Endodermal cell (in vitro differentiated cells): ENCODE data around the gene CCDC196. TPM values are rescaled to one million over a fixed set of nuclear protein-coding genes. Genes with fewer than 3 reads are reported as not detected.

Source experiments
- DNase-seq: peaks from one replicate; pipeline ENCODE4 v3.0.0-alpha.2; 2017
- H3K27ac ChIP-seq: 2 replicates; pipeline ENCODE4 v1.5.1; 2013; ENCODE audit warnings: mild to moderate bottlenecking, low read depth, low read length, moderate library complexity
- H3K27me3 ChIP-seq: 2 replicates; pipeline ENCODE4 v1.6.1; 2013; ENCODE audit warnings: mild to moderate bottlenecking, low read length, moderate library complexity; ENCODE audit not compliant: insufficient read depth, control insufficient read depth, poor library complexity, severe bottlenecking
- H3K36me3 ChIP-seq: 2 replicates; pipeline ENCODE4 v1.7.0; 2013; ENCODE audit warnings: mild to moderate bottlenecking, low read length, moderate library complexity; ENCODE audit not compliant: control insufficient read depth, insufficient read depth
- H3K4me1 ChIP-seq: one replicate; pipeline ENCODE4 v1.7.0; 2013; ENCODE audit warnings: low read length; ENCODE audit not compliant: control insufficient read depth, insufficient read depth
- H3K4me3 ChIP-seq: 2 replicates; pipeline ENCODE4 v1.5.1; 2013; ENCODE audit warnings: mild to moderate bottlenecking, low read length, moderate library complexity
- H3K9ac ChIP-seq: 2 replicates; pipeline ENCODE4 v1.6.1; 2013; ENCODE audit warnings: mild to moderate bottlenecking, low read length, moderate library complexity; ENCODE audit not compliant: poor library complexity, severe bottlenecking; ENCODE audit errors: extremely low read depth
- H3K9me3 ChIP-seq: 2 replicates; pipeline ENCODE4 v1.6.1; 2013; ENCODE audit warnings: mild to moderate bottlenecking, low read length, moderate library complexity; ENCODE audit not compliant: control insufficient read depth
- H3K27ac Mint-ChIP-seq: 2 replicates; pipeline ENCODE4 v1.8.0; 2020; ENCODE audit warnings: mixed read lengths
- H3K27me3 Mint-ChIP-seq: 2 replicates; pipeline ENCODE4 v1.8.0; 2021; ENCODE audit warnings: mild to moderate bottlenecking, mixed read lengths; ENCODE audit not compliant: insufficient read depth
- H3K36me3 Mint-ChIP-seq: 2 replicates; pipeline ENCODE4 v1.8.0; 2020; ENCODE audit warnings: low read depth, mixed read lengths
- H3K4me1 Mint-ChIP-seq: 2 replicates; pipeline ENCODE4 v1.8.0; 2020; ENCODE audit warnings: mixed read lengths
- H3K4me3 Mint-ChIP-seq: 2 replicates; pipeline ENCODE4 v1.8.0; 2020; ENCODE audit warnings: mild to moderate bottlenecking, moderate library complexity, mixed read lengths
- H3K9me3 Mint-ChIP-seq: 2 replicates; pipeline ENCODE4 v1.8.0; 2020; ENCODE audit warnings: mild to moderate bottlenecking, mixed read lengths
- CTCF ChIP-seq: fragments of 200-600 bp; sonication (generic); conservative IDR thresholded peaks from 2 replicates; pipeline ENCODE4 v1.5.0; 2021; ENCODE audit warnings: antibody characterized with exemption, mild to moderate bottlenecking
- WGBS, 2 experiments: methylation state at CpG; one replicate each; pipeline versions ENCODE4 v1.1.5 to v1.1.7; 2013; ENCODE audit warnings: missing lambda C conversion rate in 2 of 2, mixed read lengths in 1 of 2; ENCODE audit not compliant: insufficient coverage in 1 of 2, insufficient read length in 1 of 2; 5-methylcytosine and 5-hydroxymethylcytosine counted together
- total RNA-seq, 2 donors: library from RNA; stranded (reverse); fragmentation: NEBNext Ultra II Directional in 1 of 2; extraction: Animal tissue kit (Norgen Biotek cat#: 25700) in 1 of 2; gene quantifications; 2 replicates in 1 of 2; 3 replicates in 1 of 2; pipeline ENCODE4 v1.2.1, GENCODE V29; 2021

The CCDC196 gene
- total RNA-seq, 2 donors from 2014 or later, result not detected

GRCh38 chr14:66453469-66453868 is 32.7 kb upstream of the CCDC196 start:
- no peaks in the 10 kb centered on the region for H3K36me3 Mint-ChIP-seq
- WGBS, 2 experiments, result 91 to 97% methylated on average over 3 of the region's 3 CpGs
- no peaks in the 10 kb centered on the region for H3K4me1 Mint-ChIP-seq

DNA sequence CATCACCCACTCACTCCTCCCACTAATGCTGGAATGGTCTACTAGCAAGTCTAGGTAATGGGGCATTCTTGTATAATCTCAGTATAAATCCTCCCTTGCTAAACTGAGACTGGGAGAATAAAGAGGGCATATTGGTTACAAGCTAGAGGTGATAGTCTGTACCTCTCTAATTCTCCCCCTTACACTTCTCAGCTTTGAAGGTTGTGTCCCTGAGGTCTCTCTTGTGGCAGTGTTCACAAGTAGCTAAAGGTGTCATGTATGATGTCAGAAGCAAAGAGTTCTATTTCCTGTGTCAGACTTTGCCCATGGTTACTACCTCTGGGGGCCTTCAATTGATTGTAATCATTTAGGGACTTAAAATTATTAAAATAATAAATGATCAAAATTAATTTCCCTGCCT is 26.6 kb upstream of the CCDC196 start:
- Histone ChIP-seq H3K4me1 (no peaks in the 10 kb centered on the region), H3K9ac (no peak overlapping the region), H3K27ac (no peak overlapping the region), H3K27me3 (no peaks in the 10 kb centered on the region), H3K4me3 (no peak overlapping the region), H3K9me3 (peaks cover 33% of the 10 kb centered on the region), H3K36me3 (no peaks in the 10 kb centered on the region)
- H3K36me3 Mint-ChIP-seq, result no peaks in the 10 kb centered on the region
- H3K27ac Mint-ChIP-seq, result no peak overlapping the region
- H3K4me1 Mint-ChIP-seq, result no peaks in the 10 kb centered on the region
- TF ChIP-seq CTCF, result no peak
- peaks cover 20% of the 10 kb centered on the region for H3K9me3 Mint-ChIP-seq
- H3K27me3 Mint-ChIP-seq, result no peaks in the 10 kb centered on the region
- no peak for DNase-seq
- H3K4me3 Mint-ChIP-seq, result no peak overlapping the region

More at GRCh38 chr14:66453469-66453868, 32.7 kb upstream of the CCDC196 start:
- Mint-ChIP-seq H3K27ac (no peak overlapping the region), H3K9me3 (peaks cover 10% of the 10 kb centered on the region), H3K4me3 (no peak overlapping the region), H3K27me3 (peaks cover 7% of the 10 kb centered on the region)
- no peaks in the 10 kb centered on the region for H3K27me3 ChIP-seq
- no peaks in the 10 kb centered on the region for H3K4me1 ChIP-seq
- H3K9ac ChIP-seq, result no peak overlapping the region
- H3K4me3 ChIP-seq, result no peak overlapping the region
- no peaks in the 10 kb centered on the region for H3K36me3 ChIP-seq
- TF ChIP-seq CTCF, result no peak
- peaks cover 16% of the 10 kb centered on the region for H3K9me3 ChIP-seq
- no peak overlapping the region for H3K27ac ChIP-seq
- no peak for DNase-seq

GRCh38 chr14:66464261-66464660 is 21.9 kb upstream of the CCDC196 start:
- H3K4me3 ChIP-seq, result peak overlapping the region; percentile 65
- TF ChIP-seq CTCF, result no peak
- no peaks in the 10 kb centered on the region for H3K27me3 Mint-ChIP-seq
- no peak overlapping the region for H3K27ac Mint-ChIP-seq
- H3K36me3 Mint-ChIP-seq, result peaks cover 2% of the 10 kb centered on the region
- no peaks in the 10 kb centered on the region for H3K36me3 ChIP-seq
- H3K4me1 ChIP-seq, result no peaks in the 10 kb centered on the region
- no peak for DNase-seq
- peaks cover 57% of the 10 kb centered on the region for H3K9me3 ChIP-seq
- 96 to 100% methylated on average over 1 to 3 of the region's 3 CpGs for WGBS, 2 experiments
- peaks cover 45% of the 10 kb centered on the region for H3K9me3 Mint-ChIP-seq
- no peak overlapping the region for H3K27ac ChIP-seq
- H3K4me3 Mint-ChIP-seq, result no peak overlapping the region
- H3K27me3 ChIP-seq, result no peaks in the 10 kb centered on the region
- no peak overlapping the region for H3K9ac ChIP-seq
- no peaks in the 10 kb centered on the region for H3K4me1 Mint-ChIP-seq
